DND-41 (cell line): ENCODE results near the gene ZBTB18.

Experiments used
- EZH2 ChIP-seq: IDR thresholded peaks from 3 replicates; pipeline ENCODE4 v1.6.1; 2012; ENCODE audit warnings: borderline replicate concordance, low read depth, mild to moderate bottlenecking, moderate library complexity, low read length, inconsistent platforms; ENCODE audit not compliant: severe bottlenecking
- TF ChIP-seq, protein P1 (sequence below): IDR thresholded peaks from 2 replicates; pipeline ENCODE4 v1.5.1; 2012; ENCODE audit warnings: borderline replicate concordance, low read length, moderate library complexity, mild to moderate bottlenecking; ENCODE audit not compliant: poor library complexity, severe bottlenecking; ENCODE audit errors: extremely low read depth

DNA sequence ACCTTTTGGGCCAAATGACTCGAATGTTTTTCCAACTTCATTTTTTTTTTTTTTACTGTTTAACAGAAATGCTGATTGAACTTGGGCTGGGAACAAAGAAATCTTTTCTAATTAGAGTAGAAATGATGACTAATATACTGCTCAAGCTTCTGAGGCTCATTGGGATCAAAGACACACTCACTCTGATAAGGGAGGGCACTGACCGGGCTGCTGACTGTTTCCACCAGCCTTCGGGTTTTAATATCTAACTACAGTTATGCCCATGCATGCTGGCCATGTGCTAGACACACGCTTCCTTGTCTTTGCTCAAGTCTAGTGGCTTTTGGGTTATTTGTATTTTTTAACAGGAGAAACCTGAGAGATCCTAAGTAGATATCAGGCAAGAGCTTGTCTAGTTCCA, 16.8 kb downstream of the ZBTB18 start:
- TF ChIP-seq, protein P1, sequence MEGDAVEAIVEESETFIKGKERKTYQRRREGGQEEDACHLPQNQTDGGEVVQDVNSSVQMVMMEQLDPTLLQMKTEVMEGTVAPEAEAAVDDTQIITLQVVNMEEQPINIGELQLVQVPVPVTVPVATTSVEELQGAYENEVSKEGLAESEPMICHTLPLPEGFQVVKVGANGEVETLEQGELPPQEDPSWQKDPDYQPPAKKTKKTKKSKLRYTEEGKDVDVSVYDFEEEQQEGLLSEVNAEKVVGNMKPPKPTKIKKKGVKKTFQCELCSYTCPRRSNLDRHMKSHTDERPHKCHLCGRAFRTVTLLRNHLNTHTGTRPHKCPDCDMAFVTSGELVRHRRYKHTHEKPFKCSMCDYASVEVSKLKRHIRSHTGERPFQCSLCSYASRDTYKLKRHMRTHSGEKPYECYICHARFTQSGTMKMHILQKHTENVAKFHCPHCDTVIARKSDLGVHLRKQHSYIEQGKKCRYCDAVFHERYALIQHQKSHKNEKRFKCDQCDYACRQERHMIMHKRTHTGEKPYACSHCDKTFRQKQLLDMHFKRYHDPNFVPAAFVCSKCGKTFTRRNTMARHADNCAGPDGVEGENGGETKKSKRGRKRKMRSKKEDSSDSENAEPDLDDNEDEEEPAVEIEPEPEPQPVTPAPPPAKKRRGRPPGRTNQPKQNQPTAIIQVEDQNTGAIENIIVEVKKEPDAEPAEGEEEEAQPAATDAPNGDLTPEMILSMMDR, result no peak
- TF ChIP-seq EZH2, result no peak
